Stimulated activated CD4-positive, alpha-beta T cell treated with anti-CD3 and anti-CD28 coated beads, Interleukin-1b, Interleukin-23, amount 100 ng/mL, for 1 hour (primary cell): ENCODE results near the gene SLC18A3.

Experiments
- DNase-seq, 2 donors: peaks; one replicate each; pipeline ENCODE4 v3.0.0-alpha.2; 2020; ENCODE audit warnings: low read depth in 2 of 2

The SLC18A3 gene

GRCh38 chr10:49610114-49610457 lies at the start of gene SLC18A3:
Gene SLC18A3, plus strand, starts transcription at chr10:49610310. Its CDS starts 431 bp downstream, at chr10:49610741.
- no peak for DNase-seq

DNA sequence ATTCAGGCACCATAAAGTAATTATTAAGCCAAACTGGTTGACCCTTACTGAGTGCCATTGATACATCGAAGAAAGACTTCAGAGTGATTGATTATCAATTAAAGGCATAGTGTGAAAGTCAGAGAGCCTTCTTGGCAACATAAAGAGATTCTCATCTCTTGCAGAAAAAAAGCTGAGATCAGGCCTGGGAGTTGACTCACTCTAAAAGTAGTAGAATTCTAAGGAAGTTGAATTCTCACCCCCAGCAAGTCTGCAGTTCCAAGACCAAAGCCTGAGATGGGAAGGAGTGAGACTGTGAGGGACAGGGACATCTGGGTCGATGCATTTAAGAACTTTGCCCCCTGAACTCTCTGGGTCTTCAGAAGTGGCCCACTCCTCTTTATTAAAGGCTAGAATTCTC lies 49.6 kb upstream of the SLC18A3 start:
- DNase-seq: no peak

DNA sequence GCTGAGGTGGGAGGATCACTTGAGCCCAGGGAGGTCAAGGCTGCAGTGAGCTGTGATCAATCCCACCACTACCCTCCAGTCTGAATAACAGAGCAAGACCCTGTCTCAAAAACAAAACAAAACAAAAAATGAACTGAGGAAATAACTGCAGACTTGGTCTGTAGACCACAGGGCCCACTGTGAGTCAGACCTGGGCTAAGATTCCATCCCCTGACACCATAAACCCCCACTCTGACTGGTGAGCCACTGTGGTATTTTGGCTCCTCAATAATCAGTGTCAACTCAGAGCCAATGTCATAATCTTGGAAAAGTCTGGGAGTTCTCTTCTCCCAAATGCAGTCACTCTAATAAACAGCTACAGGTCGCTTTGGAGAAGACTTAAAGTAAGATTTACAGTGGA lies 47.2 kb upstream of the SLC18A3 start:
- no peak for DNase-seq

- no peak for DNase-seq
Observed at GRCh38 chr10:49564461-49565009, 45.6 kb upstream of the SLC18A3 start.

- no peak for DNase-seq
Observed at GRCh38 chr10:49567810-49568209, 42.3 kb upstream of the SLC18A3 start.

- DNase-seq: no peak
Observed at GRCh38 chr10:49568235-49568634, 41.9 kb upstream of the SLC18A3 start.

GRCh38 chr10:49569031-49569631 lies 41.0 kb upstream of the SLC18A3 start:
- DNase-seq: no peak

DNA sequence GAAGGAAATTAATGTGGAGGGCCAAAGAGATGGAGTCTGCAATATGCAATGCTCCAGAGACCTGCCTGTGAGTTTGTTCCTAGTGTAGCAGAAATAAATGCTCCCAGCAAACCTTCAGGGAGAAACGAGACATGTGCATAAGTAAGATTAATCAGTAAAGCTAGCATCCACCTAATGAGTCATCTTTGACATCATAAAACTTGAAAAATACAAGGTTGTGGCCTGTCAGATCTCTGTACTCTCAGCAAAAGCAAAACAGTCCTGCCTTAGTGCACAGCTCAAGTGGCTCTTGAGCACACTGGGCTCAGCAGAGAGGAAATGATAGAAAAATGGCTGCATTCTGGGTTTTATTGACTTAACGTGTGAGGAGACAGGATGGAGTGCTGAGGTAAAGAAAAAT lies 38.7 kb upstream of the SLC18A3 start:
- no peak for DNase-seq

- no peak for DNase-seq
Observed at GRCh38 chr10:49572594-49573114, 37.5 kb upstream of the SLC18A3 start.

- DNase-seq: no peak
Observed at GRCh38 chr10:49575489-49576072, 34.5 kb upstream of the SLC18A3 start.

DNA sequence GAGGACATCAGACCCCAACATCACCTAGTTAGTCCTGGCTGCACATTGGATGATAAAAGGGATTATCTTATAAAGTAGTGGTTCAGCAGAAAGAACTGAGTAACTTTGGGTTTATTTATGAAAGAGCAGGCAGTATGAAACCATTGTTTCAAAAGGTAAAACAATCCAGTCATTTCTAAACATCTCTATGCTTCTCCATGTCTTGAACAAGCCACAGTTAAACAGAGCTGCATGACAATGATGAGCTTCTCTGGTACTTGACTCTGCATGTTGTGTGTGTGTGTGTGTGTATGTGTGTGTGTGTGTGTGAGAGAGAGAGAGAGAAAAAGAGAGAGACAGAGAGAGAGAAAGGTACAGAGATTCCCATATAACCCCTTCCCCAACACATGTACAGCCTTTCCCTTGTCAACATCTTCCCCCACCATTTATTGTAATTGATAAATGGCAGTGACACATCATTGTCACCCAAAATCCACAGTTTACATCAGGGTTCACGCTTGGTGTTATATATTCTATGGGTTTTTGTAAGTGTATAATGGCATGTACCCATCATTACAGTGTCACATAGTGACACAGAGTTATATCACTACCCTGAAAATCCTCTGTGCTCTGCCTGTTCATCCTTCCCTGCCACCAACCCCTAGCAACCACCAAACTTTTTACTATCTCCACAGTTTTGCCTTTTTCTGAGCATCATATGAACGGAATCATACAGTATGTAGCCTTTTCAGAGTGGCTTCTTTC lies 32.8 kb upstream of the SLC18A3 start:
- DNase-seq: no peak

GRCh38 chr10:49578392-49578791 lies 31.7 kb upstream of the SLC18A3 start:
- DNase-seq: no peak

GRCh38 chr10:49579621-49580020 lies 30.5 kb upstream of the SLC18A3 start:
- no peak for DNase-seq

GRCh38 chr10:49585387-49585786 lies 24.7 kb upstream of the SLC18A3 start:
- DNase-seq: no peak

DNA sequence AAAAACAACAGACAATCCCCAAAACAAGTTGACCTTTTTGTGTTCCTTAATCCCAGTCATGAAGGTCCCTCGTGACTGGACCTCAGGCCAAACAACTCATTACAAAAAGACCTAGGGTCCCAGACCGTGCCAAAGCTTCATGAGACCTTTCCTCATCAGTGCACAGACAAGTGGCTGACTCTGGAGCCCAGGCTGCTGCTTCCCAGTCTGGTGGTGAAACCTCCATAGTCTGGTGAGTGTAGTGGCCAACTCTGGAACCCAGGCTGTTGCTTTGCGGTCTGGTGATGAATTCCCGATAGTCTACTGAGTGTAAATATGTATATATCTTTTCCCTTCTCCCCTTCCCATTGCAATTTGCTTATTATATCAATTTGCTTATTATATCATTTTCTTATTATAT lies 22.1 kb upstream of the SLC18A3 start:
- no peak for DNase-seq

GRCh38 chr10:49592726-49593563 lies 17.2 kb upstream of the SLC18A3 start:
- peak in 1 of 2 donors; percentile 30 for DNase-seq

GRCh38 chr10:49593564-49593875 lies 16.6 kb upstream of the SLC18A3 start:
- no peak for DNase-seq

- DNase-seq: no peak
Observed at GRCh38 chr10:49593998-49594397, 16.1 kb upstream of the SLC18A3 start.

DNA sequence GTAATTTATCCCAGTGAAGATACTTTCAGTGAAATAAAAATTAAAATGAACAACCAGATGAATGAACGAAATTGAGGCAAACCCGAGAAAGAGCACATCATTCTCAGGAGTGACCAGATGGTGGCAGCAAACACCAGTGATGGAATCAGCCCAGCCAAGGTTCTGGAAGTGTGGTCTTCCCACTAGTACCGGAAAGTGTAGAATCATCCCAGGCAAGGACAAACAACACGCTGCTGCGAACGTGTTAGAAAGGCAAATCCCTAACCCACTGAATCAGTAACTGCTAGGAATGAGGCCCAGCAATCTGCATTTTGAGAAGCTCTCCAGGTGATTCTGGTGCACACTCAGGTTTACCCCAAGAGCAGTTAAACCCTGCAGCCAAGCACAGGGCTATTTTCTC lies 15.5 kb upstream of the SLC18A3 start:
- DNase-seq: no peak

DNA sequence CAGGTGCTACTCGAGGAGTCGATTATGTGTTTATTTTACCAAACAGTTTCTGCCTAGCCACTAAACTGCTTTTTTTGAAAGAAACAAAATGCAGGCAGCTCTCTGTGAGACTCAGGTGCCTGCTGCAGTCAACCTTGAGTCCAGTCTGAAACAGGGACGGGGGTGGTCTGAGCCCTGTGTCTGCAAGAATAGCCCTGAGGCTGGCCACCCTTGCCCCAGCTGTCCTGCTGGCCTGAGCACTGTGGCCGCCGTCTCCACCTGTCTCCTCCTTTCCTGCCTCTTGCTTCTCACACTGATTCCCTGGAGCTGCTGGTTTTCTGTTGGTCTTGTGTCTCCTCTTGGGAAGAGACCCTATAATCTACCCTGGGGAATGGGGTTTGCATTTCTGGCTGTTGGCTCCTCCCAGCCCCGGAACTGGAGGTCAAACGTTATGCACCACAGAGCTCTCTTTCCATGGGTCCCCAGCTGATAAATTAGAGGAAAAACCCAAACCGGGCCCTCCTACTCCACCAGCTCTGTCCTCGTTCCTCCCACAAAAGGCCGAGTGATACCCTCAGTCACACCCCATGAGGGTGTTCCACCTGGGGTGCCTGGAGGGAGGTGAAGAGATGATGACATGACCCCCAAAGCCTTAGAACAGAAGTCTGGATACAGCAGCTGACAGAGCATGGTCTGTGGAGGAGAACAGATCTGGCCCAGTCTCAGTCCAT lies 15.0 kb upstream of the SLC18A3 start:
- DNase-seq: no peak

- DNase-seq: no peak
Observed at GRCh38 chr10:49595713-49596492, 14.2 kb upstream of the SLC18A3 start.
